GM12892 (cell line): Measurements from ENCODE around the gene TYMS.
"Not testable (repeated sequence)": the region's sequence is repeated elsewhere in the genome, so short reads cannot be mapped to it uniquely, and the experiment has no call there.

Experiments used
- POLR2A ChIP-seq: IDR thresholded peaks from 2 replicates; pipeline ENCODE4 v1.6.1; 2011; ENCODE audit warnings: low read depth, low read length, control low read depth
- TAF1 ChIP-seq: IDR thresholded peaks from 2 replicates; pipeline ENCODE4 v1.6.1; 2011; ENCODE audit warnings: low read depth, mild to moderate bottlenecking, control low read depth, low read length, borderline replicate concordance

DNA sequence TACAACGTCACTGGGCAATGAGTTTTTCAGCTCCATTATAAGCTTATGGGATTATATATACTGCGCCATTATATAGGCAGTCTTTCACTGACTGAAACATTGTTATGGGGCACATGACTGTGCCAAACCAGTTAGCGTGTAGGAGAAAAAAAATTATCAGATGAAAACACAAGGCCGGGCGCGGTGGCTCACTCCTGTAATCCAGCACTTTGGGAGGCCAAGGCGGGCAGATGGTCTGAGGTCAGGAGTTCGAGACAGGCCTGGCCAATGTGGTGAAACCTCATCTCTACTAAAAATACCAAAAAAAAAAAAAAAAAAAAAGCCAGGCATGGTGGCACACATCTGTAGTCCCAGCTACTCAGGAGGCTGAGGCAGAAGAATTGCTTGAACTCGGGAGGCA lies 25.0 kb downstream of the TYMS start:
- not testable (repeated sequence) for TF ChIP-seq POLR2A, TAF1
